SK-N-SH treated with all-trans-retinoic acid at 6 μM for 48 hours (cell line): ENCODE results near the gene SPP1.
A peak's percentile ranks its signal among the peaks of the same experiment; 100 is the strongest.

ENCODE experiments used
- ATAC-seq: fragments of 200-7000 bp; cut with Tn5 transposase; 3 replicates; pipeline ENCODE4 v1.9.1; 2020; ENCODE audit warnings: mild to moderate bottlenecking, moderate library complexity
- ARNTL ChIP-seq: fragments of 450-650 bp; formaldehyde crosslinking; IDR thresholded peaks from 2 replicates; pipeline ENCODE4 v1.5.0; 2020; ENCODE audit warnings: low read depth, mild to moderate bottlenecking, moderate library complexity, borderline replicate concordance
- BACH2 ChIP-seq: fragments of 250-450 bp; sonication (Bioruptor Pico); IDR thresholded peaks from 2 replicates; pipeline ENCODE4 v1.9.0; 2021; ENCODE audit warnings: mild to moderate bottlenecking, borderline replicate concordance
- CSDC2 ChIP-seq: fragments of 250-450 bp; sonication (Bioruptor Pico); IDR thresholded peaks from 2 replicates; pipeline ENCODE4 v1.5.0; 2020; ENCODE audit warnings: mild to moderate bottlenecking, moderate library complexity
- ESRRG ChIP-seq: fragments of 250-450 bp; sonication (Bioruptor Pico); IDR thresholded peaks from 2 replicates; pipeline ENCODE4 v1.6.1; 2021; ENCODE audit warnings: mild to moderate bottlenecking
- GLIS3 ChIP-seq: fragments of 250-450 bp; sonication (Bioruptor Pico); IDR thresholded peaks from 2 replicates; pipeline ENCODE4 v1.5.0; 2020; ENCODE audit warnings: mild to moderate bottlenecking, moderate library complexity
- ISL1 ChIP-seq: fragments of 250-450 bp; sonication (Bioruptor Pico); IDR thresholded peaks from 2 replicates; pipeline ENCODE4 v2.1.2; 2022; ENCODE audit warnings: mild to moderate bottlenecking, moderate library complexity
- OSR1 ChIP-seq: fragments of 250-450 bp; sonication (Bioruptor Pico); IDR thresholded peaks from 2 replicates; pipeline ENCODE4 v1.8.0; 2022; ENCODE audit warnings: moderate library complexity, mild to moderate bottlenecking, inconsistent platforms
- PPARA ChIP-seq: fragments of 250-450 bp; sonication (Bioruptor Pico); IDR thresholded peaks from 2 replicates; pipeline ENCODE4 v1.5.0; 2020; ENCODE audit warnings: mild to moderate bottlenecking, borderline replicate concordance
- RARB ChIP-seq: fragments of 250-450 bp; sonication (Bioruptor Pico); IDR thresholded peaks from 2 replicates; pipeline ENCODE4 v1.8.0; 2021; ENCODE audit warnings: mild to moderate bottlenecking, moderate library complexity
- SNAI2 ChIP-seq: fragments of 250-450 bp; sonication (Bioruptor Pico); IDR thresholded peaks from 2 replicates; pipeline ENCODE4 v1.5.0; 2020; ENCODE audit warnings: mild to moderate bottlenecking, moderate library complexity
- TOX ChIP-seq: fragments of 250-450 bp; sonication (Bioruptor Pico); IDR thresholded peaks from 2 replicates; pipeline ENCODE4 v1.8.0; 2021; ENCODE audit warnings: mild to moderate bottlenecking, moderate library complexity, borderline replicate concordance
- ZC3H10 ChIP-seq: fragments of 250-450 bp; sonication (Bioruptor Pico); IDR thresholded peaks from 2 replicates; pipeline ENCODE4 v1.5.1; 2021; ENCODE audit warnings: mild to moderate bottlenecking, moderate library complexity
- ZFP3 ChIP-seq: fragments of 250-450 bp; sonication (Bioruptor Pico); IDR thresholded peaks from 2 replicates; pipeline ENCODE4 v1.5.0; 2020; ENCODE audit warnings: mild to moderate bottlenecking, moderate library complexity
- ZNF70 ChIP-seq: fragments of 450-650 bp; formaldehyde crosslinking; IDR thresholded peaks from 2 replicates; pipeline ENCODE4 v1.5.0; 2020; ENCODE audit warnings: mild to moderate bottlenecking, moderate library complexity
- ZNF8 ChIP-seq: fragments of 450-650 bp; formaldehyde crosslinking; IDR thresholded peaks from 2 replicates; pipeline ENCODE4 v1.5.0; 2020; ENCODE audit warnings: mild to moderate bottlenecking, moderate library complexity
- TF ChIP-seq, protein P1 (sequence below): fragments of 250-450 bp; sonication (Bioruptor Pico); IDR thresholded peaks from 2 replicates; pipeline ENCODE4 v1.8.0; 2021; ENCODE audit warnings: low read depth, mild to moderate bottlenecking, moderate library complexity, borderline replicate concordance
- TF ChIP-seq, protein P2 (sequence below): fragments of 250-450 bp; sonication (Bioruptor Pico); IDR thresholded peaks from 2 replicates; pipeline ENCODE4 v1.5.1; 2020; ENCODE audit warnings: low read depth, mild to moderate bottlenecking, moderate library complexity
- TF ChIP-seq, protein P3 (sequence below): fragments of 250-450 bp; sonication (Bioruptor Pico); IDR thresholded peaks from 2 replicates; pipeline ENCODE4 v1.5.1; 2021; ENCODE audit warnings: mild to moderate bottlenecking, moderate library complexity
- TF ChIP-seq, protein P4 (sequence below): fragments of 250-450 bp; sonication (Bioruptor Pico); IDR thresholded peaks from 2 replicates; pipeline ENCODE4 v1.8.0; 2020; ENCODE audit warnings: mild to moderate bottlenecking, moderate library complexity, borderline replicate concordance

The SPP1 gene

GRCh38 chr4:87956501-87956900 lies 19.0 kb upstream of the SPP1 start:
- TF ChIP-seq SNAI2 (CRISPR knock-in tag) (no peak), ZNF70 (CRISPR knock-in tag) (no peak), BACH2 (CRISPR knock-in tag) (no peak), RARB (no peak)
- TF ChIP-seq, protein P1, sequence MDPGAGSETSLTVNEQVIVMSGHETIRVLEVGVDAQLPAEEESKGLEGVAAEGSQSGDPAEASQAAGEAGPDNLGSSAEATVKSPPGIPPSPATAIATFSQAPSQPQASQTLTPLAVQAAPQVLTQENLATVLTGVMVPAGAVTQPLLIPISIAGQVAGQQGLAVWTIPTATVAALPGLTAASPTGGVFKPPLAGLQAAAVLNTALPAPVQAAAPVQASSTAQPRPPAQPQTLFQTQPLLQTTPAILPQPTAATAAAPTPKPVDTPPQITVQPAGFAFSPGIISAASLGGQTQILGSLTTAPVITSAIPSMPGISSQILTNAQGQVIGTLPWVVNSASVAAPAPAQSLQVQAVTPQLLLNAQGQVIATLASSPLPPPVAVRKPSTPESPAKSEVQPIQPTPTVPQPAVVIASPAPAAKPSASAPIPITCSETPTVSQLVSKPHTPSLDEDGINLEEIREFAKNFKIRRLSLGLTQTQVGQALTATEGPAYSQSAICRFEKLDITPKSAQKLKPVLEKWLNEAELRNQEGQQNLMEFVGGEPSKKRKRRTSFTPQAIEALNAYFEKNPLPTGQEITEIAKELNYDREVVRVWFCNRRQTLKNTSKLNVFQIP (CRISPR knock-in tag), result no peak
- no peak for ATAC-seq

DNA sequence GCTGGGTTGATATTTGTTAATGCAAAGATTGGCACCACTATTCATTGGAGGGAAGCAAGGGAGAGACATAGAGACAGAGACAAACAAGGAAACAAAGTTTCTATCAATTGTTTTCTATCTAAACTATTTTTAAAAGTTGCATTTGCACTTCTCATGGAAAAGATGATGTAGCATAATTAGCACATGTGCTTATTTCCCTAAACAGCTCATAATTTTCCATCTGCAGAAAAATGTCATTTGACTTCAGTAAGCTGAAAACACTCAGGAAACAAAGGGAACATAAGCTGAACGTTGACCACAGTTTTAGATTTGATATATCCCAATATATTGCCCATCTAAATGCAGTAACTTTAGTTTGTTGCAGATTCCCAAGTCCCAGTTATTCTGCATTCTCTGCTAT lies 18.5 kb upstream of the SPP1 start:
- TF ChIP-seq RARB (no peak), OSR1 (no peak), ARNTL (CRISPR knock-in tag) (no peak), BACH2 (CRISPR knock-in tag) (no peak), ZC3H10 (CRISPR knock-in tag) (no peak), TOX (CRISPR knock-in tag) (no peak), GLIS3 (no peak), ZNF70 (CRISPR knock-in tag) (no peak), ISL1 (CRISPR knock-in tag) (no peak), ESRRG (no peak)
- TF ChIP-seq, protein P2, sequence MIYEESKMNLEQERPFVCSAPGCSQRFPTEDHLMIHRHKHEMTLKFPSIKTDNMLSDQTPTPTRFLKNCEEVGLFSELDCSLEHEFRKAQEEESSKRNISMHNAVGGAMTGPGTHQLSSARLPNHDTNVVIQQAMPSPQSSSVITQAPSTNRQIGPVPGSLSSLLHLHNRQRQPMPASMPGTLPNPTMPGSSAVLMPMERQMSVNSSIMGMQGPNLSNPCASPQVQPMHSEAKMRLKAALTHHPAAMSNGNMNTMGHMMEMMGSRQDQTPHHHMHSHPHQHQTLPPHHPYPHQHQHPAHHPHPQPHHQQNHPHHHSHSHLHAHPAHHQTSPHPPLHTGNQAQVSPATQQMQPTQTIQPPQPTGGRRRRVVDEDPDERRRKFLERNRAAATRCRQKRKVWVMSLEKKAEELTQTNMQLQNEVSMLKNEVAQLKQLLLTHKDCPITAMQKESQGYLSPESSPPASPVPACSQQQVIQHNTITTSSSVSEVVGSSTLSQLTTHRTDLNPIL, result no peak
- TF ChIP-seq, protein P3, sequence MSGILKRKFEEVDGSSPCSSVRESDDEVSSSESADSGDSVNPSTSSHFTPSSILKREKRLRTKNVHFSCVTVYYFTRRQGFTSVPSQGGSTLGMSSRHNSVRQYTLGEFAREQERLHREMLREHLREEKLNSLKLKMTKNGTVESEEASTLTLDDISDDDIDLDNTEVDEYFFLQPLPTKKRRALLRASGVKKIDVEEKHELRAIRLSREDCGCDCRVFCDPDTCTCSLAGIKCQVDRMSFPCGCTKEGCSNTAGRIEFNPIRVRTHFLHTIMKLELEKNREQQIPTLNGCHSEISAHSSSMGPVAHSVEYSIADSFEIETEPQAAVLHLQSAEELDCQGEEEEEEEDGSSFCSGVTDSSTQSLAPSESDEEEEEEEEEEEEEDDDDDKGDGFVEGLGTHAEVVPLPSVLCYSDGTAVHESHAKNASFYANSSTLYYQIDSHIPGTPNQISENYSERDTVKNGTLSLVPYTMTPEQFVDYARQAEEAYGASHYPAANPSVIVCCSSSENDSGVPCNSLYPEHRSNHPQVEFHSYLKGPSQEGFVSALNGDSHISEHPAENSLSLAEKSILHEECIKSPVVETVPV (CRISPR knock-in tag), result no peak
- no peak for ATAC-seq

- peak; percentile 73 for ATAC-seq
Measured at GRCh38 chr4:87961993-87962392, 13.5 kb upstream of the SPP1 start.

GRCh38 chr4:87962398-87963146 lies 12.9 kb upstream of the SPP1 start:
- peak; percentile 54; the same call in 2 of the 3 replicates for ATAC-seq
- no peak for TF ChIP-seq TOX (CRISPR knock-in tag)
- TF ChIP-seq ISL1 (CRISPR knock-in tag), result 0 out of 2 replicates have a peak, but pooled peaks have one; percentile 26

More at GRCh38 chr4:87961993-87962392, 13.5 kb upstream of the SPP1 start:
- TF ChIP-seq, protein P4, sequence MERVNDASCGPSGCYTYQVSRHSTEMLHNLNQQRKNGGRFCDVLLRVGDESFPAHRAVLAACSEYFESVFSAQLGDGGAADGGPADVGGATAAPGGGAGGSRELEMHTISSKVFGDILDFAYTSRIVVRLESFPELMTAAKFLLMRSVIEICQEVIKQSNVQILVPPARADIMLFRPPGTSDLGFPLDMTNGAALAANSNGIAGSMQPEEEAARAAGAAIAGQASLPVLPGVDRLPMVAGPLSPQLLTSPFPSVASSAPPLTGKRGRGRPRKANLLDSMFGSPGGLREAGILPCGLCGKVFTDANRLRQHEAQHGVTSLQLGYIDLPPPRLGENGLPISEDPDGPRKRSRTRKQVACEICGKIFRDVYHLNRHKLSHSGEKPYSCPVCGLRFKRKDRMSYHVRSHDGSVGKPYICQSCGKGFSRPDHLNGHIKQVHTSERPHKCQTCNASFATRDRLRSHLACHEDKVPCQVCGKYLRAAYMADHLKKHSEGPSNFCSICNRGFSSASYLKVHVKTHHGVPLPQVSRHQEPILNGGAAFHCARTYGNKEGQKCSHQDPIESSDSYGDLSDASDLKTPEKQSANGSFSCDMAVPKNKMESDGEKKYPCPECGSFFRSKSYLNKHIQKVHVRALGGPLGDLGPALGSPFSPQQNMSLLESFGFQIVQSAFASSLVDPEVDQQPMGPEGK (CRISPR knock-in tag), result no peak
- TF ChIP-seq CSDC2 (CRISPR knock-in tag) (no peak), ZC3H10 (CRISPR knock-in tag) (no peak), TOX (CRISPR knock-in tag) (no peak)

DNA sequence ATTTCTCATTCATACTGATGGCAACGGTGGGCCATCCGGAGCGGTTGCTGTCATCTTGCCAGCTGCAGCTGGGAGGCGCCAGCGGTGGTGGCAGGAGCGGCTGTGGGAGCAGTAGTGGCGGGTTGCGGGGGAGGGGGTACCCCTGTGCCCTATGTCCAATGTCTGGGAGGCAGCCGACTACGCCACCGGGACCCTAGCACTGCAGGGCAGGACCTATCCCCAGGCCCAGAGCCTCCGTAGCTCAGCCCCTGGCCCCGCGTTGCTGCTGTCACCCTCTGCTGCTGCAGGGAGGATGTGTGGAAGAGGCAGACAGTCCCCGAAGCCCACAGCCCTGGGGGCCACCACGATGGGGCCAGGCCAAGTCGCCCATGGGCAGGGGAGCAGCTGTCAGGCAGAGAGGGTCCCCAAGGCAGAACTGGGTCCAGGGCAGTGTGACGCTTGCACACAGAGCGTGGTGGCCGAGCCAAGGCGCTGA lies 10.0 kb upstream of the SPP1 start:
- TF ChIP-seq, protein P1 (CRISPR knock-in tag), result no peak
- TF ChIP-seq, protein P3 (CRISPR knock-in tag), result no peak
- TF ChIP-seq ARNTL (CRISPR knock-in tag) (no peak), PPARA (no peak), ZNF8 (CRISPR knock-in tag) (no peak), ZFP3 (CRISPR knock-in tag) (no peak), ISL1 (CRISPR knock-in tag) (no peak)
- ATAC-seq, result no peak
